Measurements from ENCODE around the gene LONRF2. TPM values are rescaled to one million over a fixed set of nuclear protein-coding genes. Genes with fewer than 3 reads are reported as not detected.

Gene LONRF2
- total and polyA plus RNA-seq, 2 donors (not counting 1 experiment from before 2014, with no cell fraction given) = under 0.01 to 0.01 TPM

GRCh38 chr2:100339823-100340222 is 17.5 kb upstream of the LONRF2 start:
- no peak overlapping the region for H3K4me2 ChIP-seq (ENCODE audit: extremely low read depth, insufficient read depth, low read length)
- H3K4me3 ChIP-seq (replicated peaks in 1 of 4; ENCODE audit: control extremely low read depth in 1 of 4, insufficient read depth in 1 of 4, low read depth in 3 of 4, low read length in 4 of 4) = no peak overlapping the region
- H3K27ac ChIP-seq (ENCODE audit: insufficient read depth, low read length) = no peak overlapping the region
- no peaks in the 10 kb centered on the region for H3K4me1 ChIP-seq (ENCODE audit: control insufficient read depth, extremely low read depth, insufficient read depth, low read length)
- no peak overlapping the region for H2AFZ ChIP-seq (ENCODE audit: low read length)
- TF ChIP-seq EZH2 (IDR thresholded peaks at IDR 0.05; ENCODE audit: low read length, missing control alignments) (no peak), CTCF (conservative IDR thresholded peaks at IDR 0.05 in 1 of 2, IDR thresholded peaks at IDR 0.05 in 1 of 2; ENCODE audit: low read depth in 1 of 2, low read length in 2 of 2) (no peak)
- H3K9me3 ChIP-seq (ENCODE audit: control insufficient read depth, insufficient read depth, low read depth, low read length) = no peaks in the 10 kb centered on the region
- H3K36me3 ChIP-seq (ENCODE audit: control insufficient read depth, insufficient read depth, low read length) = no peaks in the 10 kb centered on the region
- H4K20me1 ChIP-seq (ENCODE audit: control insufficient read depth, extremely low read depth, insufficient read depth, low read length) = no peaks in the 10 kb centered on the region
- no peaks in the 10 kb centered on the region for H3K27me3 ChIP-seq (ENCODE audit: control insufficient read depth, insufficient read depth, low read length)
- H3K9ac ChIP-seq (ENCODE audit: insufficient read depth, low read length) = no peak overlapping the region
- H3K79me2 ChIP-seq (ENCODE audit: control insufficient read depth, insufficient read depth, low read length) = no peaks in the 10 kb centered on the region
- DNase-seq (ENCODE audit: low read depth in 2 of 2) = no peak

GRCh38 chr2:100334929-100335328 is 12.6 kb upstream of the LONRF2 start:
- no peaks in the 10 kb centered on the region for H3K36me3 ChIP-seq (ENCODE audit: control insufficient read depth, insufficient read depth, low read length)
- no peak overlapping the region for H3K4me2 ChIP-seq (ENCODE audit: extremely low read depth, insufficient read depth, low read length)
- H3K27ac ChIP-seq (ENCODE audit: insufficient read depth, low read length) = no peak overlapping the region
- no peak for TF ChIP-seq CTCF (conservative IDR thresholded peaks at IDR 0.05 in 1 of 2, IDR thresholded peaks at IDR 0.05 in 1 of 2; ENCODE audit: low read depth in 1 of 2, low read length in 2 of 2)
- no peak for TF ChIP-seq EZH2 (IDR thresholded peaks at IDR 0.05; ENCODE audit: low read length, missing control alignments)
- H3K4me1 ChIP-seq (ENCODE audit: control insufficient read depth, extremely low read depth, insufficient read depth, low read length) = no peaks in the 10 kb centered on the region
- no peaks in the 10 kb centered on the region for H3K9me3 ChIP-seq (ENCODE audit: control insufficient read depth, insufficient read depth, low read depth, low read length)
- no peaks in the 10 kb centered on the region for H3K27me3 ChIP-seq (ENCODE audit: control insufficient read depth, insufficient read depth, low read length)
- H2AFZ ChIP-seq (ENCODE audit: low read length) = no peak overlapping the region
- no peak for DNase-seq (ENCODE audit: low read depth in 2 of 2)
- no peak overlapping the region for H3K9ac ChIP-seq (ENCODE audit: insufficient read depth, low read length)
- H3K4me3 ChIP-seq (replicated peaks in 1 of 4; ENCODE audit: control extremely low read depth in 1 of 4, insufficient read depth in 1 of 4, low read depth in 3 of 4, low read length in 4 of 4) = no peak overlapping the region
- no peaks in the 10 kb centered on the region for H3K79me2 ChIP-seq (ENCODE audit: control insufficient read depth, insufficient read depth, low read length)
- no peaks in the 10 kb centered on the region for H4K20me1 ChIP-seq (ENCODE audit: control insufficient read depth, extremely low read depth, insufficient read depth, low read length)

- no peak for DNase-seq (ENCODE audit: low read depth in 2 of 2)
- Histone ChIP-seq H3K9ac (ENCODE audit: insufficient read depth, low read length) (no peak overlapping the region), H3K79me2 (ENCODE audit: control insufficient read depth, insufficient read depth, low read length) (no peaks in the 10 kb centered on the region), H3K4me2 (ENCODE audit: extremely low read depth, insufficient read depth, low read length) (no peak overlapping the region), H3K9me3 (ENCODE audit: control insufficient read depth, insufficient read depth, low read depth, low read length) (no peaks in the 10 kb centered on the region), H3K27ac (ENCODE audit: insufficient read depth, low read length) (no peak overlapping the region), H3K36me3 (ENCODE audit: control insufficient read depth, insufficient read depth, low read length) (no peaks in the 10 kb centered on the region), H3K4me3 (replicated peaks in 1 of 4; ENCODE audit: control extremely low read depth in 1 of 4, insufficient read depth in 1 of 4, low read depth in 3 of 4, low read length in 4 of 4) (no peak overlapping the region), H4K20me1 (ENCODE audit: control insufficient read depth, extremely low read depth, insufficient read depth, low read length) (no peaks in the 10 kb centered on the region), H2AFZ (ENCODE audit: low read length) (no peak overlapping the region), H3K27me3 (ENCODE audit: control insufficient read depth, insufficient read depth, low read length) (peaks cover 5% of the 10 kb centered on the region), H3K4me1 (ENCODE audit: control insufficient read depth, extremely low read depth, insufficient read depth, low read length) (no peaks in the 10 kb centered on the region)
- no peak for TF ChIP-seq EZH2 (IDR thresholded peaks at IDR 0.05; ENCODE audit: low read length, missing control alignments)
- no peak for TF ChIP-seq CTCF (conservative IDR thresholded peaks at IDR 0.05 in 1 of 2, IDR thresholded peaks at IDR 0.05 in 1 of 2; ENCODE audit: low read depth in 1 of 2, low read length in 2 of 2)
These were observed 5.4 kb upstream of the LONRF2 start for GRCh38 chr2:100327742-100328141.

All from fibroblast of lung (primary cell).